PC-3 (cell line): Measurements from ENCODE around the gene POLR3C. TPM values are rescaled to one million over a fixed set of nuclear protein-coding genes. Genes with fewer than 3 reads are reported as not detected.

Source experiments
- ATAC-seq: fragments of 200-7000 bp; cut with Tn5 transposase; 2 replicates; pipeline ENCODE4 v1.9.1; 2020; ENCODE audit warnings: mild to moderate bottlenecking, moderate library complexity
- BruUV-seq: library from RNA; stranded (reverse); fragments of 400-500 nt; replicated peaks from 2 replicates; lab custom pipeline; 2021; lab: Mats Ljungman, UMichigan
- CTCF ChIA-PET: fragments of 300-600 bp; sonication (Branson Sonifier 250); formaldehyde crosslinking; loops from one replicate; lab custom pipeline; 2022; ENCODE audit warnings: antibody characterized with exemption; lab: Charles Lee
- POLR2A ChIA-PET: fragments of 300-600 bp; sonication (Branson Sonifier 250); formaldehyde crosslinking; loops from one replicate; lab custom pipeline; 2022; ENCODE audit warnings: antibody characterized with exemption; ENCODE audit not compliant: unreplicated experiment; lab: Charles Lee
- DNase-seq: peaks from one replicate; pipeline ENCODE4 v3.0.0-alpha.2; 2015
- H2AFZ ChIP-seq: fragments of 300-600 bp; sonication (generic); 2 replicates; pipeline ENCODE4 v1.6.0; 2016; ENCODE audit warnings: antibody characterized with exemption, low read length
- H3F3A ChIP-seq: fragments of 300-600 bp; sonication (generic); one replicate; pipeline ENCODE4 v1.6.0; 2017; ENCODE audit warnings: antibody characterized with exemption, low read length, control low read depth, mild to moderate bottlenecking; ENCODE audit not compliant: unreplicated experiment
- H3K27ac ChIP-seq: fragments of 300-600 bp; sonication (generic); 2 replicates; pipeline ENCODE4 v1.5.1; 2016; ENCODE audit warnings: mild to moderate bottlenecking, low read length
- H3K27me3 ChIP-seq: fragments of 300-600 bp; sonication (generic); 2 replicates; pipeline ENCODE4 v1.6.1; 2016; ENCODE audit warnings: low read length, mixed read lengths
- H3K36me3 ChIP-seq: fragments of 300-600 bp; sonication (generic); 2 replicates; pipeline ENCODE4 v1.6.1; 2016; ENCODE audit warnings: low read depth, mixed run types, low read length, mixed read lengths
- H3K4me1 ChIP-seq: fragments of 300-600 bp; sonication (generic); 2 replicates; pipeline ENCODE4 v1.5.1; 2016; ENCODE audit warnings: low read length; ENCODE audit not compliant: insufficient read depth
- H3K4me2 ChIP-seq: fragments of 300-600 bp; sonication (generic); 2 replicates; pipeline ENCODE4 v1.6.0; 2016; ENCODE audit warnings: low read length
- H3K4me3 ChIP-seq: fragments of 300-600 bp; sonication (generic); 2 replicates; pipeline ENCODE4 v1.5.1; 2016; ENCODE audit warnings: mild to moderate bottlenecking, low read length, mixed read lengths
- H3K79me2 ChIP-seq: fragments of 300-600 bp; sonication (generic); 2 replicates; pipeline ENCODE4 v1.6.1; 2017; ENCODE audit warnings: low read length, mixed read lengths
- H3K9ac ChIP-seq: fragments of 300-600 bp; sonication (generic); 2 replicates; pipeline ENCODE4 v1.6.0; 2016; ENCODE audit warnings: mild to moderate bottlenecking, low read length
- H3K9me2 ChIP-seq: fragments of 300-600 bp; sonication (generic); replicated peaks from 2 replicates; pipeline ENCODE4 v1.6.1; 2016; ENCODE audit warnings: mixed run types, low read length, mixed read lengths
- H3K9me3 ChIP-seq: fragments of 300-600 bp; sonication (generic); 2 replicates; pipeline ENCODE4 v1.6.1; 2016; ENCODE audit warnings: low read length, mixed read lengths
- H4K20me1 ChIP-seq: fragments of 300-600 bp; sonication (generic); 2 replicates; pipeline ENCODE4 v1.6.1; 2016; ENCODE audit warnings: low read length, mixed read lengths
- EZH2 ChIP-seq: fragments of 300-600 bp; sonication (generic); IDR thresholded peaks from one replicate; pipeline ENCODE4 v1.6.1; 2017; ENCODE audit warnings: antibody characterized with exemption, mild to moderate bottlenecking, low read length; ENCODE audit not compliant: unreplicated experiment
- EZH2phosphoT487 ChIP-seq: fragments of 300-600 bp; sonication (generic); IDR thresholded peaks from 2 replicates; pipeline ENCODE4 v1.6.1; 2018; ENCODE audit warnings: mild to moderate bottlenecking, antibody characterized with exemption, low read length, borderline replicate concordance
- intact Hi-C: fragments of 100-400 bp; cut with micrococcal nuclease; formaldehyde crosslinking; loops from 2 replicates; pipeline ENCODE4 v1.9.0; 2023
- total RNA-seq: library from RNA; depleted of rRNA; stranded (reverse); fragments of >200 nt; gene quantifications from 2 replicates; pipeline ENCODE4 v1.2.3, GENCODE V29; 2014
- TF ChIP-seq, protein P1 (sequence below): fragments of 300-600 bp; sonication (generic); conservative IDR thresholded peaks from 2 replicates; pipeline ENCODE4 v1.5.1; 2017; ENCODE audit warnings: antibody characterized with exemption, low read depth, mild to moderate bottlenecking, low read length

POLR3C gene
- total RNA-seq, 1 experiment from 2014 or later: 41.5 TPM

DNA sequence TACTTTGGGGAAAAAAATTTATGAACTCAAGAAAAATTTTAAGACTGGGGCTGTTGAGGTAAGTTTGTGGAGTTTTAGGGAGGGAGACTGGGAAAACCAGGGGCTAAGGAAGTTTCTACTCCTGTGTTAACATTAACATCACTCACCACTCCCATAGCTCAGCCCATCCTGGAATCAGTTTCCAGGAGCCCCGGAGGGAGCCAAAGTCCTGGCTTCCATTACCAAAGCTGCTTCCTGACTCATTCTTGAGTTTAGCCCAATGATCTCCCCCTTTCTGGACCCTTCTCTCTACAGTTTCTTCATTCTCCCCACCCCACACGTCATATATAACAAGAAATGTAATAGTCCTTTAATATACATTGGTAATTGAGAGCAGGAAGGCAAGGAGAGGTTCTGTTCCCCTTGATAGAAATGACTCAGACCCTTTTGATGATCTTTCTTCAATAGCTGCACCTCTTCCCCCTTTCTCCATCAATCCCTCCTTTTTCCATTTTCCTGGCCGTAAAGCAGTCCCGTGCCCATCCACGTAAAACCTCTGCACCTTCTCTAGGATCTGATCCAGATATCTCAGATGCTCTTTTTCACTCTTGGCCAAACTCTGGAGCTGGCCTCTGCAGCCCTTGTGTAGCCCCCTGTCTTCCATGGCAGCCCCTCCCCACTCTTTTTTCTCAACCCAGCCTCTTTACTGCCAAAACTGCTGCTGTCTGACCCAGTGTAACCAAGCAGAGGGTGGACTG, 39.5 kb downstream of the POLR3C start:
- no peak overlapping the region for H3K27ac ChIP-seq
- H3K27me3 ChIP-seq: no peaks in the 10 kb centered on the region
- no peak overlapping the region for H2AFZ ChIP-seq
- H3K4me1 ChIP-seq: peaks cover 4% of the 10 kb centered on the region
- H3F3A ChIP-seq: no peaks in the 10 kb centered on the region
- intact Hi-C loops: no loop called here
- no peaks in the 10 kb centered on the region for H3K9me2 ChIP-seq
- TF ChIP-seq, protein P1, sequence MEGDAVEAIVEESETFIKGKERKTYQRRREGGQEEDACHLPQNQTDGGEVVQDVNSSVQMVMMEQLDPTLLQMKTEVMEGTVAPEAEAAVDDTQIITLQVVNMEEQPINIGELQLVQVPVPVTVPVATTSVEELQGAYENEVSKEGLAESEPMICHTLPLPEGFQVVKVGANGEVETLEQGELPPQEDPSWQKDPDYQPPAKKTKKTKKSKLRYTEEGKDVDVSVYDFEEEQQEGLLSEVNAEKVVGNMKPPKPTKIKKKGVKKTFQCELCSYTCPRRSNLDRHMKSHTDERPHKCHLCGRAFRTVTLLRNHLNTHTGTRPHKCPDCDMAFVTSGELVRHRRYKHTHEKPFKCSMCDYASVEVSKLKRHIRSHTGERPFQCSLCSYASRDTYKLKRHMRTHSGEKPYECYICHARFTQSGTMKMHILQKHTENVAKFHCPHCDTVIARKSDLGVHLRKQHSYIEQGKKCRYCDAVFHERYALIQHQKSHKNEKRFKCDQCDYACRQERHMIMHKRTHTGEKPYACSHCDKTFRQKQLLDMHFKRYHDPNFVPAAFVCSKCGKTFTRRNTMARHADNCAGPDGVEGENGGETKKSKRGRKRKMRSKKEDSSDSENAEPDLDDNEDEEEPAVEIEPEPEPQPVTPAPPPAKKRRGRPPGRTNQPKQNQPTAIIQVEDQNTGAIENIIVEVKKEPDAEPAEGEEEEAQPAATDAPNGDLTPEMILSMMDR: no peak
- TF ChIP-seq EZH2: no peak
- TF ChIP-seq EZH2phosphoT487: no peak
- DNase-seq (no peak), ATAC-seq (no peak)
- H3K9me3 ChIP-seq: no peaks in the 10 kb centered on the region
- H3K79me2 ChIP-seq: peaks cover under 1% of the 10 kb centered on the region; the same call in 1 of the 2 replicates
- H3K36me3 ChIP-seq: no peaks in the 10 kb centered on the region
- no peak overlapping the region for H3K9ac ChIP-seq
- H3K4me2 ChIP-seq: no peak overlapping the region
- no peaks in the 10 kb centered on the region for H4K20me1 ChIP-seq
- ChIA-PET POLR2A (no interaction called here), CTCF (interaction anchor here (1.1 kb wide), 1 partner anchor 22 kb away, joined by 6 read pairs; no protein-coding TSS in a partner anchor)
- no TSS peak for BruUV-seq
- no peak overlapping the region for H3K4me3 ChIP-seq

DNA sequence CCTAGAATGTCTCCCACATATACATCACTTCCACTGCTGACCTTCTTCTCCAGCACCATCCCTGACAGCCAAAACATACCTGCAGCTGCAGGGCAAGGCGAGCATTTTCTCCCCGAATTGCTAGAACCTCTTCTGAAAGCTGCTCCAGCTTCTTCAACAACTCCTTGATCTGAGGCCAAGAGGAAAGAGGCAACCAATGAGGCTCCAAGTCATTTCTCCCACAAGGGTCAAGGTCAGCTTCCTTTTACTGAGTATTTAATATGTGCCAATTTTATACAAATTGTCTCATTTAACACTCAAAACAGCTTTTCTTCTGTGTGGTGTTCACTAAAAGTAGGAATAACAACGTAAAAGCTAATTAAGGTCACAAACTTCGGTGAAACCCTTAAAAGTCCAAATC, 44.2 kb downstream of the POLR3C start:
- H4K20me1 ChIP-seq: no peaks in the 10 kb centered on the region
- H3K36me3 ChIP-seq: no peaks in the 10 kb centered on the region
- no peaks in the 10 kb centered on the region for H3K79me2 ChIP-seq
- ChIA-PET CTCF (interaction anchor here (0.6 kb wide), 1 partner anchor 12 kb away, joined by 4 read pairs; no protein-coding TSS in a partner anchor), POLR2A (no interaction called here)
- no peak overlapping the region for H3K27ac ChIP-seq
- DNase-seq: no peak
- no peak overlapping the region for H3K4me2 ChIP-seq
- H3K9ac ChIP-seq: no peak overlapping the region
- no peak for ATAC-seq
- H3K9me2 ChIP-seq: no peaks in the 10 kb centered on the region
- no peaks in the 10 kb centered on the region for H3F3A ChIP-seq
- H3K4me3 ChIP-seq: no peak overlapping the region
- no peaks in the 10 kb centered on the region for H3K9me3 ChIP-seq
- TF ChIP-seq, protein P1: no peak
- no peak for TF ChIP-seq EZH2
- H3K4me1 ChIP-seq: no peaks in the 10 kb centered on the region
- no TSS peak for BruUV-seq
- H3K27me3 ChIP-seq: no peaks in the 10 kb centered on the region
- no peak overlapping the region for H2AFZ ChIP-seq
- intact Hi-C loops: no loop called here
